Motor neuron (in vitro differentiated cells): Measurements from ENCODE around the gene INPP4B. TPM values are rescaled to one million over a fixed set of nuclear protein-coding genes. Genes with fewer than 3 reads are reported as not detected.

Experiments
- ATAC-seq, 8 experiments: fragments of 200-7000 bp; cut with Tn5 transposase; replicated peaks in 6 of 8; 2 replicates each; pipeline ENCODE4 v1.8.0; 2021; ENCODE audit warnings: mild to moderate bottlenecking in 8 of 8, moderate library complexity in 8 of 8
- H3K27ac ChIP-seq, 2 donors: fragments of 250-450 bp; sonication (Bioruptor Pico); 2 replicates each; pipeline ENCODE4 v1.9.0; 2021; ENCODE audit warnings: antibody characterized with exemption in 2 of 2, mild to moderate bottlenecking in 2 of 2, moderate library complexity in 1 of 2
- H3K4me1 ChIP-seq, 2 donors: fragments of 250-450 bp; sonication (Bioruptor Pico); replicated peaks in 1 of 2; 2 replicates each; pipeline ENCODE4 v1.6.1; 2021; ENCODE audit warnings: antibody characterized with exemption in 2 of 2, mild to moderate bottlenecking in 2 of 2, moderate library complexity in 1 of 2
- H3K4me3 ChIP-seq, 5 donors: fragments of 250-450 bp; sonication (Bioruptor Pico); 2 replicates each; pipeline ENCODE4 v1.9.0; 2021; ENCODE audit warnings: antibody characterized with exemption in 5 of 5, mild to moderate bottlenecking in 5 of 5, moderate library complexity in 4 of 5
- WGBS, 10 experiments: fragments of 450-650 bp; shearing (Covaris generic); methylation state at CpG; one replicate each; pipeline ENCODE4 v1.0.0; 2022; 5-methylcytosine and 5-hydroxymethylcytosine counted together
- in situ Hi-C, 9 experiments: fragments of 400-800 bp; cut with MboI; loops; one replicate each; pipeline ENCODE4 v1.15.0; 2021; ENCODE audit warnings: low sequenced_read_pairs in 9 of 9, low pct_unique_long_range_greater_than_20kb in 2 of 9; ENCODE audit not compliant: unreplicated experiment in 9 of 9
- total RNA-seq, 8 experiments: library from RNA; unstranded; fragments of 300-600 nt; gene quantifications; 2 replicates each; pipeline versions ENCODE4 v1.2.3 to v1.2.4, GENCODE V29; 2022

The INPP4B gene
- total RNA-seq, 8 experiments from 2014 or later, result 0.54 to 62.3 (median 3.9) TPM

DNA sequence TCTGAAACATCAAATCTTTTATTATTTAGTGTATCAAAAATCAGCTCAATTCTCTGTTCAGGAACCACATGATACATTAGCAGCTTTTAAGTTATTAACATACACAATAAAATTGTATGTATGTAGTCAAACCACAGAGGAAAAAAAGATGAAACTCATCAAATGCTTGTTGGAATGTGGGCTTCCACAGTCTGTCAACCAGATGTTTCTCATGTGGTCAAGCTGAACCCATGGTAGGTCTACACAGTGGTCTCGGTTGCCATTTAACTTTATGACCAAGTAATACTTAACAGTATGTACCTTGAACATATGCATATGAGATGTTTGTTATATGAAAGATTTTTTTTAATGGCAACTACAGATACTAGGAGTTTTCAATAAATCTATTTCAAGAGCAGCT is 781.9 kb downstream of the INPP4B start:
- Histone ChIP-seq H3K4me3 (no peak overlapping the region), H3K27ac (no peak overlapping the region), H3K4me1 (no peaks in the 10 kb centered on the region)
- ATAC-seq, result peak in 2 of 8 experiments; percentile 12 to 26
- 0 to 100% (median 66%) methylated on average over 1 of the region's 1 CpG; no CpG with 5 or more reads in 4 of the 10 experiments for WGBS, 10 experiments
- in situ Hi-C loops, result no loop called here

- in situ Hi-C loops, result no loop called here
- no peaks in the 10 kb centered on the region for H3K4me1 ChIP-seq
- 67 to 100% (median 84%) methylated on average over 1 to 2 of the region's 2 CpGs; no CpG with 5 or more reads in 2 of the 10 experiments for WGBS, 10 experiments
- H3K4me3 ChIP-seq, result no peak overlapping the region
- no peak for ATAC-seq
- H3K27ac ChIP-seq, result no peak overlapping the region
Observed at GRCh38 chr4:142045996-142046395, 800.1 kb downstream of the INPP4B start.

DNA sequence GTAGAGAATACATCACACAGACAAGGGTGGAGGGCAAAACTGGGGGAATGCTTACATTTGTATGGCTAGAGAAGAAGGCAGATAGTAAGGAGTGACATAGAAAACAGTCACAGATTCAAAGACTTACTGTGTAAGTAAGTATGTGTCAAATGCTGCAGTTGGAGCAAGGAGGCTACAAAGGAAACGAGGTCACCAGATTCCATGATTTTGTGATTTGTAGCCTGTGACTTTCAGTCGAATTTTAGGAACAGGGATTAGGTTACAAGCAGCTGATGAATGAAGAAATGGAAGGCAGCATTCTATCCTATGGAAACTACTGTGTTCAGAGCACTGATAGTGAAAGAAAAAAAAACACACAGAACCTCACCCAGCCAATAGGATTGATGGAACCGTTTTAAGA is 801.8 kb downstream of the INPP4B start:
- WGBS, 10 experiments, result 0 to 57% (median 29%) methylated on average over 1 to 3 of the region's 3 CpGs
- no peak for ATAC-seq
- in situ Hi-C loops, result no loop called here
- H3K4me3 ChIP-seq, result no peak overlapping the region
- H3K27ac ChIP-seq, result no peak overlapping the region
- H3K4me1 ChIP-seq, result no peaks in the 10 kb centered on the region

DNA sequence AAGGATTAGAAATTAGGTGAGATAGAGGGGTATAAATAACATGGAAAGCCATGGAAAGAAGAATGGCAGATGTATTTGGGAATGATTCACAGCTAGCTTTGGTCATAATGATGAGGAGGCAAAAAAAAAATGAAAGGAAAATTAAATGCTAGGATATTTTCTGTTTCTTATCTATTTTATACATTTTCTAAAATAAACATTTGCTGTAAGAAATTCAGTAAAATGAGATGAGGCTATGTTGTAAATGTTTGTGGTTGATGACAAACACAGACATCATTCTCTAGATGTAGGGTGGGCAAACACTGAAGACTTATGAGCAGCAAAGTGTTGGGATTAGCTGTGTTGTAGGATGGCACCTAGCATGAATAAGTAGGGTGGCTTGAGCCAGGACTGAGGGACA is 802.6 kb downstream of the INPP4B start:
- in situ Hi-C loops, result no loop called here
- Histone ChIP-seq H3K4me3 (no peak overlapping the region), H3K4me1 (no peaks in the 10 kb centered on the region), H3K27ac (no peak overlapping the region)
- no peak for ATAC-seq

GRCh38 chr4:142041788-142042187 is 804.3 kb downstream of the INPP4B start:
- Histone ChIP-seq H3K27ac (no peak overlapping the region), H3K4me3 (no peak overlapping the region), H3K4me1 (no peaks in the 10 kb centered on the region)
- no peak for ATAC-seq
- in situ Hi-C loops, result no loop called here
- WGBS, 10 experiments, result 83 to 100% (median 100%) methylated on average over 1 of the region's 1 CpG; no CpG with 5 or more reads in 3 of the 10 experiments

GRCh38 chr4:142040043-142040442 is 806.1 kb downstream of the INPP4B start:
- ATAC-seq, result no peak
- in situ Hi-C loops, result no loop called here
- H3K27ac ChIP-seq, result no peak overlapping the region
- no peak overlapping the region for H3K4me3 ChIP-seq
- no peaks in the 10 kb centered on the region for H3K4me1 ChIP-seq
- WGBS, 10 experiments, result 49 to 100% (median 69%) methylated on average over 1 to 3 of the region's 3 CpGs

DNA sequence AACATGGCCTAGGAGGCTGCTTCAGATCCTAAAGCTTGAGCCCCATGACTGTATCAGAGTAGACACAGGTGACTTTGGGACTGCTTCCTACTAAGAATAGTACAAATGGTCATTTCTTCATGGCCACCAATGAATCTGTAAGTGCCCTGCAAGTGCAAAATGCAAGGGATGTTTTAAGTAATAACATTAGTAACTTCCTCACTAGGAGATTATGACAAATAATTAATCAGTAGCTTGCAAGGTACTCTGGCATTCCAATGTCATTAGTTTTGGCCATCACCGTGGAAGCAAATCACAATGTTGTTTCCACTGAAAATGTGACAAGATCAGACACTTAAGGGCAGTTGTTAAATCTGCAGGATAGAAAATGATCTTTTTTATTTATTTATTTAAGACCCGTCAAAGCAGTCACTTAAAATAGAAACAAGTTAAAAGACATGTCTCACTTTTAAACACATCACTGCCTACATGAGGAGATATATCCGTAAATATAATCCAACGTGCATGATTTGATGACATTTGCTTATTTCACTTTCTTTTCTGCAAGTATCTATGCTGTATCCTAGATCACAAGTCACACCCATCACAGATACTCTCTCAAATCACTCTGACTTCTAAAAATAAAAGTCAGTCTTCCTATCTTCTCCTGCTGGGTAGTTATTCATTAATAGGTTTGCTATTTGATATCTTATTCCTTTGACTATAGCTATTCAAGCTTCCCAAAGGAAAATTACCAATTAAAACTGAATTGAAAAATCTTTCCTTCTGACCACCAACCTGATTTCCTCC is 809.1 kb downstream of the INPP4B start:
- WGBS, 10 experiments, result 24 to 100% (median 79%) methylated on average over 1 to 4 of the region's 4 CpGs
- in situ Hi-C loops, result no loop called here
- no peak for ATAC-seq
- Histone ChIP-seq H3K27ac (no peak overlapping the region), H3K4me3 (no peak overlapping the region), H3K4me1 (no peaks in the 10 kb centered on the region)

DNA sequence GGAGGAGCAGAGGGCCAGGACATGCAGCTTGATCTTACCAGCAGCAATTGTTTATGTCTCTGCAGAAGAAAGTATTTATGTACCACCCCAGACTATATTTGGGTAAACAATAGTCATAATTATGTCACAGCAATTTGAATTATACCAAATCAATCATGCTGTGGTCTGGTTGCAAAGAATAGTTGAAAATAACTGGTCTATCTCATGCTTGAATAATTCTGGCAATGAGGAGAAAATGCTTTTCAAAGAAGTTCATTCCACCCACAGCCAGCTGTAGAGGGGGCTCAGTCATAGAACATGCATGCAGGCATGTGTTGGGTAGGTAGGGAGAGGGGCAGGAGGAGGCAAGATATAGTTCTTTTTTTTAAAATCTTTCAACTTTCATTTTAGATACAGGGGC is 810.5 kb downstream of the INPP4B start:
- ATAC-seq, result no peak
- H3K4me3 ChIP-seq, result no peak overlapping the region
- no peaks in the 10 kb centered on the region for H3K4me1 ChIP-seq
- no peak overlapping the region for H3K27ac ChIP-seq
- in situ Hi-C loops, result no loop called here

GRCh38 chr4:142034101-142034500 is 812.0 kb downstream of the INPP4B start:
- WGBS, 10 experiments, result 60 to 93% methylated on average over 1 to 3 of the region's 3 CpGs; no CpG with 5 or more reads in 8 of the 10 experiments
- no peak for ATAC-seq
- in situ Hi-C loops, result no loop called here
- Histone ChIP-seq H3K27ac (no peak overlapping the region), H3K4me1 (no peaks in the 10 kb centered on the region), H3K4me3 (no peak overlapping the region)

DNA sequence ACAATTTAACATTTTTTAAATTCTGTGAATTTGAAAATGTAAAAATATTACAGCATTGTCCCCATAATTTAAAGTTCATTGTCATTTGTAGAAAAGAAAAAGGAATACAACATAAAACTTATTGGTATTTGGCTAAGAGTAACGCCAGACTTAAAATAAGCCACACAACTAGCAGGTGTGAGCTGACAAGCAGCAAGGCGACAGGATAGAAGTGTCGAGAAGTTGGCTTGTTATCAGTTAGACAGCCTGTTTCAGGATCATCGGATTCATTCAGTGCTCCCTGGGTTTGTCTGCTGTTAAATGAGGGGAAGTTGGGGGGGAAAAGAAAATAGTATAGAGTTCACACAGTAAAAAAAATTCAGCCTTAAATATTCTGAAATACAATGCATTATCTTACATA is 816.1 kb downstream of the INPP4B start:
- Histone ChIP-seq H3K4me3 (no peak overlapping the region), H3K4me1 (no peaks in the 10 kb centered on the region), H3K27ac (no peak overlapping the region)
- in situ Hi-C loops, result no loop called here
- ATAC-seq, result no peak
- 78 to 100% (median 92%) methylated on average over 1 to 4 of the region's 4 CpGs; no CpG with 5 or more reads in 1 of the 10 experiments for WGBS, 10 experiments

GRCh38 chr4:142021761-142022160 is 824.3 kb downstream of the INPP4B start:
- Histone ChIP-seq H3K4me3 (no peak overlapping the region), H3K27ac (no peak overlapping the region), H3K4me1 (no peaks in the 10 kb centered on the region)
- 79 to 100% (median 85%) methylated on average over 1 to 2 of the region's 2 CpGs; no CpG with 5 or more reads in 2 of the 10 experiments for WGBS, 10 experiments
- in situ Hi-C loops, result no loop called here
- ATAC-seq, result no peak

GRCh38 chr4:142021181-142021580 is 824.9 kb downstream of the INPP4B start:
- in situ Hi-C loops, result no loop called here
- no peak overlapping the region for H3K4me3 ChIP-seq
- no peak overlapping the region for H3K27ac ChIP-seq
- no peak for ATAC-seq
- WGBS, 10 experiments, result 100% methylated on average over 1 of the region's 1 CpG; no CpG with 5 or more reads in 3 of the 10 experiments
- no peaks in the 10 kb centered on the region for H3K4me1 ChIP-seq

GRCh38 chr4:142016031-142016430 is 830.1 kb downstream of the INPP4B start:
- H3K4me1 ChIP-seq, result no peaks in the 10 kb centered on the region
- no peak overlapping the region for H3K27ac ChIP-seq
- H3K4me3 ChIP-seq, result no peak overlapping the region
- in situ Hi-C loops, result no loop called here
- peak in 1 of 8 experiments; percentile 16 for ATAC-seq

GRCh38 chr4:142009751-142010150 is 836.4 kb downstream of the INPP4B start:
- Histone ChIP-seq H3K27ac (no peak overlapping the region), H3K4me3 (no peak overlapping the region), H3K4me1 (no peaks in the 10 kb centered on the region)
- in situ Hi-C loops, result no loop called here
- 30 to 75% (median 54%) methylated on average over 1 to 2 of the region's 2 CpGs; no CpG with 5 or more reads in 2 of the 10 experiments for WGBS, 10 experiments
- no peak for ATAC-seq
